Activated CD4-positive, alpha-beta memory T cell treated with anti-CD3 and anti-CD28 coated beads, Interleukin-2, amount 10 ng/mL, durations not matched to agents 7 days and 5 days (primary cell): ENCODE measurements around the gene SNURF. TPM values are rescaled to one million over a fixed set of nuclear protein-coding genes. Genes with fewer than 3 reads are reported as not detected.
"Not testable (repeated sequence)": the region's sequence is repeated elsewhere in the genome, so short reads cannot be mapped to it uniquely, and the experiment has no call there.

Source experiments
- CTCF ChIA-PET: fragments of 350-600 bp; sonication (Branson Sonifier 250); formaldehyde crosslinking; loops from one replicate; lab custom pipeline; 2021; ENCODE audit warnings: antibody characterized with exemption, inconsistent platforms; lab: Charles Lee
- POLR2A ChIA-PET: fragments of 350-600 bp; sonication (Branson Sonifier 250); formaldehyde crosslinking; loops from one replicate; lab custom pipeline; 2021; ENCODE audit warnings: antibody characterized with exemption; lab: Charles Lee
- DNase-seq: peaks from one replicate; pipeline ENCODE4 v3.0.0-alpha.2; 2020
- H3K27ac Mint-ChIP-seq: one replicate; pipeline ENCODE4 v1.8.0; 2021; ENCODE audit warnings: mild to moderate bottlenecking, mixed read lengths
- H3K27me3 Mint-ChIP-seq: one replicate; pipeline ENCODE4 v1.8.0; 2021; ENCODE audit warnings: mixed read lengths
- H3K36me3 Mint-ChIP-seq: one replicate; pipeline ENCODE4 v1.8.0; 2021; ENCODE audit warnings: low read depth, mixed read lengths
- H3K4me1 Mint-ChIP-seq: one replicate; pipeline ENCODE4 v1.8.0; 2021; ENCODE audit warnings: mixed read lengths
- H3K4me3 Mint-ChIP-seq: one replicate; pipeline ENCODE4 v1.8.0; 2021; ENCODE audit warnings: mild to moderate bottlenecking, mixed read lengths
- H3K9me3 Mint-ChIP-seq: one replicate; pipeline ENCODE4 v1.8.0; 2021; ENCODE audit warnings: mixed read lengths
- total RNA-seq, 2 experiments: library from RNA; stranded (reverse); gene quantifications; one replicate each; pipeline ENCODE4 v1.2.3, GENCODE V29; 2021

Gene SNURF, protein sequence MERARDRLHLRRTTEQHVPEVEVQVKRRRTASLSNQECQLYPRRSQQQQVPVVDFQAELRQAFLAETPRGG
- total RNA-seq: 10 to 100 TPM; 12.1 to 16.0 TPM

DNA sequence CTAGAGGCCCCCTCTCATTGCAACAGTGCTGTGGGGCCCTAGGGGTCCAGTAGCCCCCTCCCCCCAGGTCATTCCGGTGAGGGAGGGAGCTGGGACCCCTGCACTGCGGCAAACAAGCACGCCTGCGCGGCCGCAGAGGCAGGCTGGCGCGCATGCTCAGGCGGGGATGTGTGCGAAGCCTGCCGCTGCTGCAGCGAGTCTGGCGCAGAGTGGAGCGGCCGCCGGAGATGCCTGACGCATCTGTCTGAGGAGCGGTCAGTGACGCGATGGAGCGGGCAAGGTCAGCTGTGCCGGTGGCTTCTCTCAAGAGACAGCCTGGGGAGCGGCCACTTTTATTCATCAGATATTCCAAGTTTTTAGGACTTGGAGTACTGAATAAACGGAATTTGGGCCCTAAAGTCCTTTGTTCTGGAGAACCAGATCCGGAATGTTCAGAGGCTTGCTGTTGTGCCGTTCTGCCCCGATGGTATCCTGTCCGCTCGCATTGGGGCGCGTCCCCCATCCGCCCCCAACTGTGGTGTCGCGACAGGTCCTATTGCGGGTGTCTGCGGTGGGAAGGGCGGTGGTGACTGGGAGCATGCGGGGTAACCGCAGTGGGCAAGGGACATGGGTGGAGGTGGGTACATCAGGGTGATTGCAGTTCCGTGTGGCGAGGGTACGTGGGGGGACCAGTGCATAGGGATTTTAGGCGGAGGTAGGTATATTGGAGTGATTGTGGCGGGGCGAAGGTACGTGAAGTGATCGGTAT is at the start of gene SNURF, which contains the start of gene SNRPN:
Gene SNURF, plus strand, starts transcription at position 205 of the 748 bp plus-strand sequence. Its CDS starts 62 bp downstream, at position 267.
Gene SNRPN, plus strand, starts transcription at position 205 of the 748 bp plus-strand sequence. CDS start 19,467 bp downstream, outside the sequence.
- DNase-seq: peak; percentile 71
- ChIA-PET POLR2A (no interaction called here), CTCF (no interaction called here)
- Mint-ChIP-seq H3K27me3 (peaks cover 1% of the 10 kb centered on the region), H3K36me3 (peaks cover 12% of the 10 kb centered on the region), H3K27ac (peak within 1 kb of the TSS; percentile 84), H3K4me1 (peaks cover 18% of the 10 kb centered on the region), H3K4me3 (peak within 1 kb of the TSS; percentile 84), H3K9me3 (peaks cover 17% of the 10 kb centered on the region)

DNA sequence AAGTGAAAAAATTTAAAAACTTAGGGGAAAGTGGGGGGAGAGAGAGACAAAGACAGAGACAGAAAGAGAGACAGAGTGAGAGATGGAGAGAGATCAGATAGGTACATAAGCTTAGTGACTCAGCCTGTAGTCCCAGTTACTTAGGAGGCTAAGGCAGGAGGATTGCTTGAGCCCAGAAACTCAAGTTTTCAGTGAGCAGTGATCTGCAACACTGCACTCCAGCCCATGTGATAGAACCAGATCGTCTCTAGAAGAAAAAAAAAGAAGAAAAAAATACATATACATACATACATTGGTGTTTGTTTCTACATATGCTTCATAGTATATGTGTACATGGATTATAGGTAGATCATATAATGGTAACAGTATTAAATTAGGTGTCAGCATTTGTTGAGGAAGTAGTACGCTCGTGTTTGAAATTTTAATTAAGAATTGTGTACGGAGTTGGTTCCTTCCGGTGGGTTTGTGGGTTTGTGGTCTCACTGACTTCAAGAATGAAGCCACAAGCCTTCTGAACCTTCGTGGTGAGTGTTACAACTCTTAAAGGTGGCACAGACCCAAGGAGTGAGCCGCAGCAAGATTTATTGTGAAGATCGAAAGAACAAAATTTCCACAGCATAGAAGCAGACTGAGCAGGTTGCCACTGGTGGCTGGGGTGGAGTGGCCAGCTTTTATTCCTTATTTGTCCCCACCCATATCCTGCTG is 38.3 kb upstream of the SNURF start:
- no peaks in the 10 kb centered on the region for H3K36me3 Mint-ChIP-seq
- ChIA-PET POLR2A (no interaction called here), CTCF (no interaction called here)
- peak; percentile 22 for DNase-seq
- no peak overlapping the region for H3K27ac Mint-ChIP-seq
- H3K9me3 Mint-ChIP-seq: peaks cover 31% of the 10 kb centered on the region
- no peak overlapping the region for H3K4me3 Mint-ChIP-seq
- H3K27me3 Mint-ChIP-seq: no peaks in the 10 kb centered on the region
- peaks cover 4% of the 10 kb centered on the region for H3K4me1 Mint-ChIP-seq

DNA sequence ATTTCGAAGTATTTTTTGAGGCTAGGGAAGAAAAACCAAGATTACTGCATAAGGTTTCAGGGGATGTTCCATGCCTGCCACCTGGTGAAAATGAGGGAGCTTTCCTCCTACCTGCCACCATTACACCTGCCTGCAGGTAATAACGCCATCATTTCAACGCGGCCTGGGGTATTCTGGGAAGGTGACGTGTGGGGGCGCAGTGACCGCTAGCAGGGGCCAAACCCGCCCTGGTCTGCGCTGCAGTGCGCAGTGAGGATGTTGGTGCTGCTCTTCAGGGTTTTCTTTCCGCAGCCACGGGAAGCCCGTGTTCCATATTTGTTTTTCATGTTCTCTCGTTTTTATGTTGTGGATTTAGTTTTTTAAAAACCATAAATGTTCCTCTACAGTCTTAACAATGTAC is 37.4 kb upstream of the SNURF start:
- no peak for DNase-seq
- CTCF ChIA-PET: no interaction called here

DNA sequence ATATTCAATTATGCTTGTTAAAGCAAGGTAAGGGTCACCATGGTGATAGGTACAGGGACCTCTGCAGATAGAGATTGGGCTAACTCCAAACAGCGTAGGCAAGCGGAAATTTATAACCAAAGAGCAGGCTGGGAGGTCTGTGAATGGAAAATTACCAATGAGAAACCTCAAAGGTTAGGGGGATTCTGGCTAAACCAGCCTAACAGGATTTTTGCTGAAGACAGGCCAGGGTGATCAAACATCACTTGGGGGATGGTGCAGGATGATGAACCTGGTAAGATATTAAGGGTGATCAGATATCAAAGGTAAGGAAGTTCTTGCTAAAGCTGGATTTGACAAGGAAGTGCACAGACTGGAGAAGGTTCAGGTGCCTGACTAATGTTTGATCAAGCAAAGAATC is 35.3 kb upstream of the SNURF start:
- ChIA-PET POLR2A (no interaction called here), CTCF (no interaction called here)
- H3K4me3 Mint-ChIP-seq: no peak overlapping the region
- no peak overlapping the region for H3K27ac Mint-ChIP-seq
- H3K36me3 Mint-ChIP-seq: no peaks in the 10 kb centered on the region
- H3K4me1 Mint-ChIP-seq: peaks cover 4% of the 10 kb centered on the region
- H3K27me3 Mint-ChIP-seq: no peaks in the 10 kb centered on the region
- H3K9me3 Mint-ChIP-seq: peaks cover 27% of the 10 kb centered on the region
- no peak for DNase-seq

More for the DNA sequence above, 37.4 kb upstream of the SNURF start:
- POLR2A ChIA-PET: no interaction called here
- no peaks in the 10 kb centered on the region for H3K27me3 Mint-ChIP-seq
- H3K4me3 Mint-ChIP-seq: no peak overlapping the region
- no peaks in the 10 kb centered on the region for H3K36me3 Mint-ChIP-seq
- peaks cover 4% of the 10 kb centered on the region for H3K4me1 Mint-ChIP-seq
- H3K9me3 Mint-ChIP-seq: peaks cover 27% of the 10 kb centered on the region
- no peak overlapping the region for H3K27ac Mint-ChIP-seq

DNA sequence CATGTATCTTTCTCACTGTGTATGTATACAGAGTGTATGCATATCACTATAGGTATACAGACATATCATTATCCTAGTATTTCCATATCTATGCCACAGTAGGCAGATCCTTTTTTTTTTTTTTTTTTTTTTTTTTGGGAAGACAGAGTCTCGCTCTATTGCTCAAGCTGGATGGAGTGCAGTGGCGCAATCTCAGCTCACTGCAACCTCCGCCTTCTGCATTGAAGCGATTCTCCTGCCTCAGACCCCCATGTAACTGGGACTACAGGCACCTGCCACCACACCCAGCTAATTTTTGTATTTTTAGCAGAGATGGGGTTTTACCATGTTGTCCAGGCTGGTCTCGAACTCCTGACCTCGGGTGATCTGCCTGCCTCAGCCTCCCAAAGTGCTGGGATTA is 32.0 kb upstream of the SNURF start:
- POLR2A ChIA-PET, H3K36me3 Mint-ChIP-seq, H3K27me3 Mint-ChIP-seq, H3K4me1 Mint-ChIP-seq, DNase-seq, H3K9me3 Mint-ChIP-seq, CTCF ChIA-PET, H3K4me3 Mint-ChIP-seq, H3K27ac Mint-ChIP-seq: not testable (repeated sequence)

DNA sequence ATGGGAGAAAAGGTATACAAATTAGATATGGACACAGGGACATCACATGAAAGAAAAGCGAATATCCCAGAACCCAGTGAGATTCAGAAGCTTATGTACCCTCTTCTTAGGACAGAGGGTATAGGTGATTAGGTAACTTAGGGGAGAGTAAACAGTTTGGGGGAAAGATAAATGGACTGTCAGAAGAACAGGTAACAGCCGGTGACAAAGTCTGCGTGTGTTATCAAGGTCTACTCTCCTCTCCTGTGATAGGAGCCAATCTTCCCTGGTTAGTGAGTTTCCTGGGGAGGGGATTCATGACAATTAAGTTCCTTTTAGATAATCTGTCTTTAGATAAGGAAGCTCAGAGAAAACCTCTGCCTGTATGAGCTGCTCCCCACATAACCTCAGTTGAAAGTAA is 30.6 kb upstream of the SNURF start:
- Mint-ChIP-seq H3K9me3 (peaks cover 16% of the 10 kb centered on the region), H3K4me1 (no peaks in the 10 kb centered on the region), H3K27ac (no peak overlapping the region), H3K36me3 (no peaks in the 10 kb centered on the region), H3K4me3 (no peak overlapping the region), H3K27me3 (no peaks in the 10 kb centered on the region)
- no peak for DNase-seq
- CTCF ChIA-PET: no interaction called here
- POLR2A ChIA-PET: no interaction called here

DNA sequence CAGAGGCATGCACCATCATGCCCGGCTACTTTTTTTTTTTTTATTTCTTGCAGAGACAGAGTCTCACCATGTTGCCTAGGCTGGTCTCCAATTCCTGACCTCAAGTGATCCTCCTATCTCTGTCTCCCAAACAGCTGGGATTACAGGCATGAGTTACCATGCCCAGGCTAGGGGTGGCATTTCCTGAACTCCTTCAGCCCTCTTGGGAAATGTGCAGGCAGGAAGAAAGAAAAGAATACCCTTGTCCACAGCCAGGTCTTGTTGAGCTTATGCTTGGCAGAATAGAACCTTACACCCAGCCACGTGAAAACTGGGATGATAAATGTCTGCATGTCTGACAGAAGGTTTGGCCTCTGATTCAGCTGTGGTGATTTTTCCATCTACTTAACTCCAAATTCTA is 30.2 kb upstream of the SNURF start:
- no peak for DNase-seq
- Mint-ChIP-seq H3K9me3 (peaks cover 17% of the 10 kb centered on the region), H3K27ac (no peak overlapping the region), H3K4me1 (no peaks in the 10 kb centered on the region), H3K27me3 (no peaks in the 10 kb centered on the region), H3K4me3 (no peak overlapping the region), H3K36me3 (no peaks in the 10 kb centered on the region)
- CTCF ChIA-PET: no interaction called here
- POLR2A ChIA-PET: no interaction called here

DNA sequence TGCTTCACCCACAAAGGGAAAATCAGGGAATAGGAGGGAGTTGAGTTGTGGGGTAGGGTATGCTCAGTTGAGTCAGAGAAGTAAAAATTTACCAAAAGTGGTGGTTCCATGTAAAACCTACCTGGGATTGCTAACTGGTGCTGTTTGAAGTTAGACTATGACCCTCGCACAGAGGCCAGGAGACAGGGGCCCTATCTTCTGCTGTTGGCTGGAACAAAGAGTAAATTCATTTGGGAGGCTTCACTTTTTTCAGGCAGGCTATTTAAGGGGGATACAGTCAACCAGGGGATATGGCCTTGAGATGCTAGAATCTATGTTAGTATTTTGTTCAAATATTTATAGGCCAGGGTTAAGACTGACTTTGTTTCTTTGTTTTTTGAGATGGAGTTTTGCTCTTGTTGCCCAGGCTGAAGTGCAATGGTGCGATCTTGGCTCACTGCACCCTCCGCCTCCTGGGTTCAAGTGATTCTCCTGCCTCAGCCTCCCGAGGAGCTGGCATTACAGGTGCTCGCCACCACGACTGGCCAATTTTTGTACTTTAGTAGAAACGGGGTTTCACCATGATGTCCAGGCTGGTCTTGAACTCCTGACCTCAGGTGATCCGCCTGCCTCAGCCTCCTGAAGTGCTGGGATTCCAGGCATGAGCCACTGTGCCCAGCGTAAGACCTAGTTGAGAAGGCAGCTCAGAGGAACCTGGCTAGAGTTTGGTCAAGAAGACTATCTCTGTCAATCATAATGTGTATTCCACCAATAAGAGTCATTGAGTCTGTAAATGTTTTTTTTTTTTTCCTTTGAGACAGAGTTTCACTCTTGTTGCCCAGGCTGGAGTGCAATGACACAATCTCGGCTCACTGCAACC is 22.7 kb upstream of the SNURF start:
- H3K4me3 Mint-ChIP-seq, H3K36me3 Mint-ChIP-seq, H3K4me1 Mint-ChIP-seq, H3K27me3 Mint-ChIP-seq, CTCF ChIA-PET, POLR2A ChIA-PET, H3K27ac Mint-ChIP-seq, DNase-seq: not testable (repeated sequence)
- peaks cover 38% of the 10 kb centered on the region for H3K9me3 Mint-ChIP-seq

DNA sequence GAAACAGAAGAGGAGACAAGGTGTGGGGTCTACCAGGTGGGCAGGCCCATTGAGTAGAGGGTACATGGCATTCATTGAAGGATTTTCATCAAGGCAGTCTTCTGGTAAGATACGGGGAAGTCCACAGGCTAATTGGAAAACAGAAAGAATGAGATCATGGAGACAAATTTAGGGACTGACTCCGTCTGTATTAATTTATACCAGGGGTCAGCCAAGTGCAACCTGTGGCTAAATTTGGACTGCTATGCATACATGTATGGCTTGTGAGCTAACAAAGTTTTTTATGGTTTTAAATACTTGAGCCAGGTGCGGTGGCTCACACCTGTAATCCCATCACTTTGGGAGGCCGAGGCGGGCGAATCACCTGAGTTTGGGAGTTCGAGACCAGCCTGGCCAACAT is 21.1 kb upstream of the SNURF start:
- no peaks in the 10 kb centered on the region for H3K27me3 Mint-ChIP-seq
- H3K4me1 Mint-ChIP-seq: no peaks in the 10 kb centered on the region
- no peaks in the 10 kb centered on the region for H3K36me3 Mint-ChIP-seq
- H3K27ac Mint-ChIP-seq: no peak overlapping the region
- no peak for DNase-seq
- H3K9me3 Mint-ChIP-seq: peaks cover 36% of the 10 kb centered on the region
- ChIA-PET CTCF (no interaction called here), POLR2A (no interaction called here)
- no peak overlapping the region for H3K4me3 Mint-ChIP-seq

DNA sequence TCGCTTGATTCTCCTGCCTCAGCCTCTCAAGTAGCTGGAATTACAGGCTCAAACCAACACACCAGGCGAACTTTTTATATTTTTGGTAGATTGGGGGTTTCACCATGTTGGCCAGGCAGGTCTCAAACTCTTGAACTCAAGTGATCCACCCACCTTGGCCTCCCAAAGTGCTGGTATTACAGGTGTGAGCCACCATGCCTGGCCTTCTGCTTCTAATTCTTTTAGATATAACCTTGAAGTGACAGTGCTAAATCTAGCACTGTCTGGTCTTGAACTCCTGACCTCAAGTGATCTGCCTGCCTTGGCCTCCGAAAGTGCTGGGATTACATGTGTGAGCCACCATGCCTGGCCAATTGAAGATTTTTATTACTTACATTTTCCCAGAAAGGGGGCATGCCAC is 16.6 kb upstream of the SNURF start:
- H3K4me1 Mint-ChIP-seq, H3K4me3 Mint-ChIP-seq, POLR2A ChIA-PET, H3K27ac Mint-ChIP-seq, H3K27me3 Mint-ChIP-seq, CTCF ChIA-PET, H3K36me3 Mint-ChIP-seq, DNase-seq: not testable (repeated sequence)
- H3K9me3 Mint-ChIP-seq: peaks cover 33% of the 10 kb centered on the region

DNA sequence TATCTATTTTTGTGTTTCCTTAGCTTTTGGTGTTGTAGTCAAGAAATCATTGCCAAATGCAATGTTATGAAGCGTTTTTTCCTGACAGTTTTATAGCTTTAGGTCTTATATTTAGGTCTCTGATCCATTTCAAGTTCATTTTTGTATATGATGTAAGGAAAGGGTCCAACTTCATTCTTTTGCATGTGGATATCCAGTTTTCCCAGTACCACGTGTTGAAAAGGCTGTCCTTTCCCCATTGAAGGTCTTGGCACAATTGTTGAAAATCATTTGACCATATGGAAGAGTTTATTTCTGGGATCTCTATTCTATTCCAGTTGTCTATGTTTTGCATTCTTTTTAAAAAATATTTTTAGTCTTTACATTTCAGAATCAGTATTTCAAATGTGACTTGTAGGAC is 14.6 kb upstream of the SNURF start:
- no peak overlapping the region for H3K27ac Mint-ChIP-seq
- no peaks in the 10 kb centered on the region for H3K36me3 Mint-ChIP-seq
- POLR2A ChIA-PET: no interaction called here
- H3K4me3 Mint-ChIP-seq: no peak overlapping the region
- no peaks in the 10 kb centered on the region for H3K4me1 Mint-ChIP-seq
- CTCF ChIA-PET: no interaction called here
- no peak for DNase-seq
- H3K9me3 Mint-ChIP-seq: peaks cover 30% of the 10 kb centered on the region
- H3K27me3 Mint-ChIP-seq: no peaks in the 10 kb centered on the region

DNA sequence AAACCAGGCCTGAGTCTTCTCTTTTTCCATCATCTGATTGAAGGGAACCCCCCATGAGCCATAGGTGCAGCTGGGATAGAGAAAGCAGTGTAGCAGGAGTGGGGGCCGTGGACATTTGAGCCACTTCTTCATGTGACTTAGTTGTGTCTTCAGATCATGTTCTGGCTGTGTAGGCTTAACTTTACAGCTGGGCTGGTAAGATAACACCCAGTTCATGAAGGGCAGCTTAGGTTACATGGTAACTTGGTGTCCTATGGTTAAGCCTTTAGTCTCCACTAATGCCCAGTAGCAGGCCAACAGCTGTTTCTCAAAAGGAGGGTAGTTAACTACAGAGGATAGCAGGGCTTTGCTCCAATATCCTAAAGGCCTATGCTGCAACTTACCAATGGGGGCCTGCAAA is 11.4 kb upstream of the SNURF start:
- Mint-ChIP-seq H3K27me3 (no peaks in the 10 kb centered on the region), H3K36me3 (no peaks in the 10 kb centered on the region), H3K4me1 (no peaks in the 10 kb centered on the region), H3K9me3 (peaks cover 16% of the 10 kb centered on the region), H3K27ac (no peak overlapping the region), H3K4me3 (no peak overlapping the region)
- DNase-seq: no peak
- ChIA-PET POLR2A (no interaction called here), CTCF (no interaction called here)

DNA sequence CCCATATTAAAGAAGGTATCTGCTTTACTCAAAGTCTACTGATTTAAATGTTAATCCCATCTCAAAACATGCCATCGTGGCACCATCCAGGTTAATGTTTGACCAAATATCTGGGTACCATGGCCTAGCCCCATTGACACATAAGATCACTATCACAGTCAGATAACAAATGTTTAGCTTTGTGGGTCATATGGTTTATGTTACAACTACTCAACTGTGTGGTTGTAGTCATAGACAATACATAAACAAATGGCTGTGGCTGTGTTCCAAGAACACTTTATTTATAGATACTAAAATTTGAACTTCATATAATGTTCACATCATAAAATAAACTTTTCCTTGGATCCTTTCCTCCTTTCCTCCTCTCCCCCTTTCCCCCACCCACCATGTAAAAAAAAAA is 9.8 kb upstream of the SNURF start:
- no peaks in the 10 kb centered on the region for H3K27me3 Mint-ChIP-seq
- ChIA-PET POLR2A (no interaction called here), CTCF (no interaction called here)
- H3K4me1 Mint-ChIP-seq: no peaks in the 10 kb centered on the region
- H3K36me3 Mint-ChIP-seq: no peaks in the 10 kb centered on the region
- DNase-seq: no peak
- peaks cover 13% of the 10 kb centered on the region for H3K9me3 Mint-ChIP-seq
- no peak overlapping the region for H3K27ac Mint-ChIP-seq
- H3K4me3 Mint-ChIP-seq: no peak overlapping the region
